ENCODE measurements around the gene LINC00632. TPM values are rescaled to one million over a fixed set of nuclear protein-coding genes. Genes with fewer than 3 reads are reported as not detected.

Gene LINC00632
- total RNA-seq, 3 donors from 2014 or later = 90.1 to 616 (median 133) TPM

GRCh38 chrX:140764401-140764919 lies 54.9 kb downstream of the LINC00632 start:
- intact Hi-C loops (cut with DNase I; ENCODE audit: low total_unique reads) = loop anchor here (10.0 kb wide), 1 partner anchor 1780 kb away; no protein-coding TSS in a partner anchor
- no peaks in the 10 kb centered on the region for H3K9me3 ChIP-seq
- DNase-seq (ENCODE audit: low spot score in 2 of 2) = no peak
- H3K36me3 ChIP-seq = no peaks in the 10 kb centered on the region
- H3K4me3 ChIP-seq = peak overlapping the region; percentile 43 to 61 (median 45)
- TF ChIP-seq POLR2AphosphoS5 (IDR thresholded peaks at IDR 0.05) = no peak
- TF ChIP-seq, protein P1, sequence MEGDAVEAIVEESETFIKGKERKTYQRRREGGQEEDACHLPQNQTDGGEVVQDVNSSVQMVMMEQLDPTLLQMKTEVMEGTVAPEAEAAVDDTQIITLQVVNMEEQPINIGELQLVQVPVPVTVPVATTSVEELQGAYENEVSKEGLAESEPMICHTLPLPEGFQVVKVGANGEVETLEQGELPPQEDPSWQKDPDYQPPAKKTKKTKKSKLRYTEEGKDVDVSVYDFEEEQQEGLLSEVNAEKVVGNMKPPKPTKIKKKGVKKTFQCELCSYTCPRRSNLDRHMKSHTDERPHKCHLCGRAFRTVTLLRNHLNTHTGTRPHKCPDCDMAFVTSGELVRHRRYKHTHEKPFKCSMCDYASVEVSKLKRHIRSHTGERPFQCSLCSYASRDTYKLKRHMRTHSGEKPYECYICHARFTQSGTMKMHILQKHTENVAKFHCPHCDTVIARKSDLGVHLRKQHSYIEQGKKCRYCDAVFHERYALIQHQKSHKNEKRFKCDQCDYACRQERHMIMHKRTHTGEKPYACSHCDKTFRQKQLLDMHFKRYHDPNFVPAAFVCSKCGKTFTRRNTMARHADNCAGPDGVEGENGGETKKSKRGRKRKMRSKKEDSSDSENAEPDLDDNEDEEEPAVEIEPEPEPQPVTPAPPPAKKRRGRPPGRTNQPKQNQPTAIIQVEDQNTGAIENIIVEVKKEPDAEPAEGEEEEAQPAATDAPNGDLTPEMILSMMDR (IDR thresholded peaks at IDR 0.05) = no peak
- H3K4me1 ChIP-seq = no peaks in the 10 kb centered on the region
- no peak overlapping the region for H3K27ac ChIP-seq
- H3K27me3 ChIP-seq = peaks cover 0 to 36% of the 10 kb centered on the region in 2 donors

GRCh38 chrX:140765043-140765784 lies 55.7 kb downstream of the LINC00632 start:
- Histone ChIP-seq H3K9me3 (no peaks in the 10 kb centered on the region), H3K4me3 (peak overlapping the region; percentile 43 to 61 (median 45)), H3K36me3 (no peaks in the 10 kb centered on the region), H3K27ac (no peak overlapping the region), H3K27me3 (peaks cover 0 to 42% of the 10 kb centered on the region in 2 donors), H3K4me1 (no peaks in the 10 kb centered on the region)
- intact Hi-C loops (cut with DNase I; ENCODE audit: low total_unique reads) = loop anchor here (10.0 kb wide), 1 partner anchor 1780 kb away; no protein-coding TSS in a partner anchor
- TF ChIP-seq, protein P1 (IDR thresholded peaks at IDR 0.05) = no peak
- no peak for TF ChIP-seq POLR2AphosphoS5 (IDR thresholded peaks at IDR 0.05)
- TF ChIP-seq POLR2A (IDR thresholded peaks at IDR 0.05) = no peak
- DNase-seq (ENCODE audit: low spot score in 2 of 2) = no peak

DNA sequence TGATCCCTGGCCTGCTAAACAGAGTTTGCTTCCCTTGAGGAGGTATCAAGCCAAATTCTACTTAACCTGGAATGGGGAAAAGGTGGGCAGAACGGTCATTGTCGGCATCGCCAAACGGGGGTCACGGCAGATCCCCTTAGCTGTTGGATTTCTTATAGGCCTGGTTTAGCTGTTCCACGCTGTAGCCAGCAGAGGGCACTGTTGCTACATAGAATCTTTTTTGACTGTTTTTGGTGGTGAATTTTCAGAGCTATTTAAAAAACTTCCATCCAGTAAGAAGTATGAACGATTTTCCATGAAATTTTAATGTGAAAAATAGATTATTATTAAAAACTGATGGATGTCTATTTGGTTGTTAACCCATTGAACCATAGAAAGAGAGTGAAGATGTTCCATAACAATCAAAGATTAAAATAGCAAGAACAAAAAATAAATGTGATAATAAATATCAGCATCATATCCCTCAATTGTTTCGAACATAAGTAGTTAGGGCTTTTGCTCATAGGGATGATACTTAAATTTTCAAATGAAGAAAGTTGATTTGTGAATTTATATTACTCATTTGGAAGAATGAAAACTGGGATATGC lies 56.6 kb downstream of the LINC00632 start:
- no peak overlapping the region for H3K27ac ChIP-seq
- H3K9me3 ChIP-seq = no peaks in the 10 kb centered on the region
- intact Hi-C loops (cut with DNase I; ENCODE audit: low total_unique reads) = loop anchor here (10.0 kb wide), 1 partner anchor 1779 kb away; no protein-coding TSS in a partner anchor
- TF ChIP-seq POLR2AphosphoS5 (IDR thresholded peaks at IDR 0.05) = no peak
- TF ChIP-seq, protein P1 (IDR thresholded peaks at IDR 0.05) = peak; percentile 31 to 51 (median 51)
- no peaks in the 10 kb centered on the region for H3K4me1 ChIP-seq
- DNase-seq (ENCODE audit: low spot score in 2 of 2) = no peak
- H3K4me3 ChIP-seq = no peak overlapping the region
- no peaks in the 10 kb centered on the region for H3K36me3 ChIP-seq
- peaks cover 0 to 39% of the 10 kb centered on the region in 2 donors for H3K27me3 ChIP-seq

DNA sequence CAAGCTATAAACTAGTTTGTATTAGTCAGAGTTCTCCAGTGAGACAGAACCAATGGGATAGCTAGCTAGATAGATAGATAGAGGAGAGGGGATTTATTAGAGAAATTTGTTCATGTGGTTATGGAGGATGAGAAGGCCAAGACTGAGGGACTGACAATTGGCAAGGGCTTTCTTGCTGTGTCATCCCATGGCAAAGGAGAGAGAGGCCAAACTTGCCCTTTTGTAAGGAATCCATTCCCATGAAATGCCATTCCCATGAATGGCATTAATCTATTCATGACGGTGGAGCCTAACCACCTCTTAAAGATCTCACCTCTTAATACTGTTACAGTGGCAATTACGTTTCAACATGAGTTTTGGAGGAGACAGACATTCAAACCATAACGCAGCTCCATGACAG lies 58.1 kb downstream of the LINC00632 start:
- TF ChIP-seq POLR2AphosphoS5 (IDR thresholded peaks at IDR 0.05) = no peak
- TF ChIP-seq, protein P1 (IDR thresholded peaks at IDR 0.05) = no peak
- TF ChIP-seq POLR2A (IDR thresholded peaks at IDR 0.05) = no peak
- Histone ChIP-seq H3K9me3 (no peaks in the 10 kb centered on the region), H3K36me3 (no peaks in the 10 kb centered on the region), H3K27ac (no peak overlapping the region), H3K4me1 (no peaks in the 10 kb centered on the region), H3K27me3 (peaks cover 0 to 46% of the 10 kb centered on the region in 2 donors), H3K4me3 (no peak overlapping the region)
- intact Hi-C loops (cut with DNase I; ENCODE audit: low total_unique reads) = loop anchor here (10.0 kb wide), 1 partner anchor 1777 kb away; no protein-coding TSS in a partner anchor
- no peak for DNase-seq (ENCODE audit: low spot score in 2 of 2)

DNA sequence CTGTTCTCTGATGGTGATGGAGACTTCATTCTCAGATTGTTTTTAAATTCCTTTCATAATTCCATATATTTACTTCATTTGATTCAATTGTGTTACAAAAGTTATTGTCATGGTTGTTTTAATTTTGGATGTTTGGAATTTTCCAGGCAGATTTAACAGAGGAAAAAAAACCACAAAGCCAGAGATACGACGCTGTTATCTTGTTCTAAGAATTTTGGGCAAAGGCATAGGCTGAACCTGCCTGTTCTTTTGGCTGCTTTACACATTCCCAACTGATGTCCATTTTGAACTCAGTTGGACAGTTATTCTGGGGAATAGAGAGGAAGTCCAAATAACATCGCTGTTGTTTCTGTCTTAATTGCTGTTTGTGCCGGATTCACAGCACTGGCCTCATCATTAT lies 65.7 kb downstream of the LINC00632 start:
- H3K4me1 ChIP-seq = no peaks in the 10 kb centered on the region
- peaks cover 0 to 21% of the 10 kb centered on the region in 2 donors for H3K27me3 ChIP-seq
- H3K4me3 ChIP-seq = no peak overlapping the region
- H3K9me3 ChIP-seq = no peaks in the 10 kb centered on the region
- intact Hi-C loops (cut with DNase I; ENCODE audit: low total_unique reads) = no loop called here
- DNase-seq (ENCODE audit: low spot score in 2 of 2) = no peak
- H3K27ac ChIP-seq = no peak overlapping the region
- TF ChIP-seq, protein P1 (IDR thresholded peaks at IDR 0.05) = no peak
- TF ChIP-seq POLR2AphosphoS5 (IDR thresholded peaks at IDR 0.05) = no peak
- TF ChIP-seq POLR2A (IDR thresholded peaks at IDR 0.05) = no peak
- no peaks in the 10 kb centered on the region for H3K36me3 ChIP-seq

All from breast epithelium (tissue), 4 donors.